Left colon (tissue), 2 donors: ENCODE data around the gene OPN1SW. TPM values are rescaled to one million over a fixed set of nuclear protein-coding genes. Genes with fewer than 3 reads are reported as not detected.

Experiments
- ATAC-seq: fragments of 200-7000 bp; cut with Tn5 transposase; one replicate; pipeline ENCODE4 v1.9.1; 2020; ENCODE audit warnings: mild to moderate bottlenecking, moderate library complexity
- DNase-seq, 2 donors: peaks; one replicate each; pipeline ENCODE4 v3.0.0-alpha.2; 2020
- intact Hi-C, 2 donors: fragments of 100-400 bp; cut with DNase I in 1 of 2; cut with micrococcal nuclease in 1 of 2; formaldehyde crosslinking; loops; one replicate each; pipeline versions ENCODE4 v1.11.2 to v1.14.0; 2022; cut with DNase I, micrococcal nuclease
- long read RNA-seq: library from polyadenylated mRNA; unstranded; transcript quantifications from one replicate; pipeline ENCODE4 v2.0.0, GENCODE V29; 2021
- total RNA-seq, 2 donors: library from RNA; stranded (reverse); fragmentation: NEBNext Ultra II Directional; extraction: Animal tissue kit (Norgen Biotek cat#: 25700); gene quantifications; one replicate each; pipeline ENCODE4 v1.2.1, GENCODE V29; 2021
- donor health status: DM: no; HTN: no; CAD: no.
- donor health status: DM: yes; HTN: yes; CAD: no.

Gene OPN1SW
- total RNA-seq: not detected
- long read RNA-seq, partial matches to known transcripts: 0 of 2 reads
- long read RNA-seq, other reads (novel, unspliced or antisense): 2 of 2 reads

GRCh38 chr7:128775744-128776474, at the start of gene OPN1SW:
Gene OPN1SW (minus strand): TSS chr7:128775794. CDS start chr7:128775781, 13 bp downstream.
- no peak for ATAC-seq

GRCh38 chr7:128821724-128822123, 46.1 kb upstream of the OPN1SW start:
- intact Hi-C loops: no loop called here
- DNase-seq (no peak), ATAC-seq (no peak)

More at GRCh38 chr7:128775744-128776474, at the start of gene OPN1SW:
- DNase-seq: no peak
- intact Hi-C loops: no loop called here

- intact Hi-C loops: no loop called here
These were observed 43.1 kb upstream of the OPN1SW start for GRCh38 chr7:128818694-128819093.

GRCh38 chr7:128815289-128815942, 39.8 kb upstream of the OPN1SW start:
- DNase-seq (no peak), ATAC-seq (peak; percentile 89)
- intact Hi-C loops: no loop called here

More at GRCh38 chr7:128818694-128819093, 43.1 kb upstream of the OPN1SW start:
- DNase-seq (no peak), ATAC-seq (no peak)

- intact Hi-C loops: no loop called here
- DNase-seq (no peak), ATAC-seq (no peak)
These were observed 38.9 kb upstream of the OPN1SW start for GRCh38 chr7:128814499-128814898.

- DNase-seq: no peak
- peak; percentile 48 for ATAC-seq
These were observed 37.0 kb upstream of the OPN1SW start for GRCh38 chr7:128812514-128813168.

GRCh38 chr7:128811631-128812430, 36.2 kb upstream of the OPN1SW start:
- no peak for DNase-seq
- ATAC-seq: no peak
- intact Hi-C loops: no loop called here

More at GRCh38 chr7:128812514-128813168, 37.0 kb upstream of the OPN1SW start:
- intact Hi-C loops: no loop called here

- ATAC-seq (no peak), DNase-seq (no peak)
- intact Hi-C loops: no loop called here
These were observed 35.4 kb upstream of the OPN1SW start for GRCh38 chr7:128810997-128811396.

- intact Hi-C loops: no loop called here
- no peak for ATAC-seq
- no peak for DNase-seq
These were observed 34.9 kb upstream of the OPN1SW start for GRCh38 chr7:128810473-128810872.

- DNase-seq (no peak), ATAC-seq (no peak)
- intact Hi-C loops: no loop called here
These were observed 33.8 kb upstream of the OPN1SW start for GRCh38 chr7:128809363-128809762.

GRCh38 chr7:128807191-128807590, 31.6 kb upstream of the OPN1SW start:
- intact Hi-C loops: no loop called here

GRCh38 chr7:128805225-128805624, 29.6 kb upstream of the OPN1SW start:
- ATAC-seq (no peak), DNase-seq (no peak)
- intact Hi-C loops: no loop called here

More at GRCh38 chr7:128807191-128807590, 31.6 kb upstream of the OPN1SW start:
- DNase-seq (no peak), ATAC-seq (no peak)

- ATAC-seq (no peak), DNase-seq (no peak)
- intact Hi-C loops: no loop called here
These were observed 28.9 kb upstream of the OPN1SW start for GRCh38 chr7:128804484-128804883.

- no peak for DNase-seq
- intact Hi-C loops: no loop called here
- ATAC-seq: no peak
These were observed 26.2 kb upstream of the OPN1SW start for GRCh38 chr7:128801667-128802418.

GRCh38 chr7:128801003-128801402, 25.4 kb upstream of the OPN1SW start:
- DNase-seq (peak in 1 of 2 donors; percentile 14), ATAC-seq (peak; percentile 98)
- intact Hi-C loops: no loop called here

- intact Hi-C loops: no loop called here
- DNase-seq: no peak
- ATAC-seq: peak; percentile 7
These were observed 25.0 kb upstream of the OPN1SW start for GRCh38 chr7:128800567-128800966.

GRCh38 chr7:128799451-128799850, 23.9 kb upstream of the OPN1SW start:
- DNase-seq: no peak
- ATAC-seq: no peak
- intact Hi-C loops: no loop called here

- DNase-seq: no peak
- intact Hi-C loops: no loop called here
- ATAC-seq: no peak
These were observed 20.7 kb upstream of the OPN1SW start for GRCh38 chr7:128796327-128796726.
